B cell (primary cell): Measurements from ENCODE around the gene TSPAN31. TPM values are rescaled to one million over a fixed set of nuclear protein-coding genes. Genes with fewer than 3 reads are reported as not detected.
"Not testable (repeated sequence)": the region's sequence is repeated elsewhere in the genome, so short reads cannot be mapped to it uniquely, and the experiment has no call there.

ENCODE experiments used
- ATAC-seq: fragments of 200-7000 bp; cut with Tn5 transposase; one replicate; pipeline ENCODE4 v1.10.0; 2021; ENCODE audit warnings: low read depth, mild to moderate bottlenecking, moderate number of reproducible peaks, moderate library complexity
- CTCF ChIA-PET: fragments of 350-600 bp; sonication (Branson Sonifier 250); formaldehyde crosslinking; loops from one replicate; lab custom pipeline; 2021; ENCODE audit warnings: antibody characterized with exemption, inconsistent platforms; lab: Charles Lee
- POLR2A ChIA-PET: fragments of 350-600 bp; sonication (Branson Sonifier 250); formaldehyde crosslinking; loops from one replicate; lab custom pipeline; 2021; ENCODE audit warnings: antibody characterized with exemption; lab: Charles Lee
- DNase-seq: peaks from one replicate; pipeline ENCODE4 v3.0.0; 2013
- H2AFZ ChIP-seq: 2 replicates; pipeline ENCODE4 v1.6.1; 2012; ENCODE audit warnings: mild to moderate bottlenecking, low read depth, low read length; ENCODE audit not compliant: insufficient read depth, poor library complexity, severe bottlenecking
- H3K27ac ChIP-seq, 2 donors: 1 replicate in 1 of 2; 2 replicates in 1 of 2; pipeline ENCODE4 v1.5.1; 2012 to 2013; ENCODE audit warnings: low read length in 2 of 2, mild to moderate bottlenecking in 2 of 2, moderate library complexity in 1 of 2
- H3K27me3 ChIP-seq, 4 experiments: fragments of 200-600 bp in 1 of 4; sonication (generic) in 1 of 4; replicated peaks in 1 of 4; 1 replicate in 2 of 4; 2 replicates in 2 of 4; pipeline versions ENCODE4 v1.6.1 to v1.7.0; 2013 to 2016; ENCODE audit warnings: low read length in 3 of 4, mild to moderate bottlenecking in 2 of 4, mixed read lengths in 1 of 4, moderate library complexity in 1 of 4; ENCODE audit not compliant: insufficient read depth in 4 of 4, control insufficient read depth in 3 of 4; ENCODE audit errors: control extremely low read depth in 1 of 4
- H3K36me3 ChIP-seq, 2 experiments: replicated peaks in 1 of 2; 1 replicate in 1 of 2; 2 replicates in 1 of 2; pipeline versions ENCODE4 v1.6.1 to v1.7.1; 2013; ENCODE audit warnings: low read length in 1 of 2; ENCODE audit not compliant: insufficient read depth in 2 of 2, control insufficient read depth in 1 of 2; ENCODE audit errors: control extremely low read depth in 1 of 2, extremely low read depth in 1 of 2
- H3K4me1 ChIP-seq, 2 donors: fragments of 200-600 bp in 1 of 2; sonication (generic) in 1 of 2; 1 replicate in 1 of 2; 2 replicates in 1 of 2; pipeline versions ENCODE4 v1.5.1 to v1.6.1; 2013 to 2017; ENCODE audit warnings: low read length in 2 of 2; ENCODE audit not compliant: control insufficient read depth in 2 of 2, insufficient read depth in 2 of 2
- H3K4me2 ChIP-seq: replicated peaks from 2 replicates; pipeline ENCODE3; 2012; ENCODE audit warnings: mild to moderate bottlenecking, low read depth, low read length; ENCODE audit not compliant: poor library complexity, severe bottlenecking
- H3K4me3 ChIP-seq, 5 experiments: fragments of 200-600 bp in 1 of 5; sonication (generic) in 1 of 5; 1 replicate in 3 of 5; 2 replicates in 2 of 5; pipeline versions ENCODE4 v1.5.1 to v1.7.0; 2011 to 2016; ENCODE audit warnings: low read length in 4 of 5, mild to moderate bottlenecking in 4 of 5, low read depth in 2 of 5, control low read depth in 1 of 5, moderate library complexity in 1 of 5; ENCODE audit not compliant: insufficient read depth in 1 of 5; ENCODE audit errors: control extremely low read depth in 1 of 5, extremely low read depth in 1 of 5
- H3K79me2 ChIP-seq: fragments of 200-600 bp; sonication (generic); one replicate; pipeline ENCODE4 v1.6.0; 2016; ENCODE audit warnings: low read length; ENCODE audit not compliant: control insufficient read depth, insufficient read depth
- H3K9ac ChIP-seq: fragments of 200-600 bp; sonication (generic); 2 replicates; pipeline ENCODE4 v1.6.1; 2017; ENCODE audit warnings: mild to moderate bottlenecking, low read length, moderate library complexity
- H3K9me3 ChIP-seq, 3 donors: one replicate each; pipeline versions ENCODE4 v1.6.1 to v1.7.1; 2013; ENCODE audit warnings: low read length in 2 of 3; ENCODE audit not compliant: control insufficient read depth in 2 of 3, insufficient read depth in 1 of 3; ENCODE audit errors: control extremely low read depth in 1 of 3
- H4K20me1 ChIP-seq: 2 replicates; pipeline ENCODE4 v1.6.0; 2012; ENCODE audit warnings: mild to moderate bottlenecking, low read length; ENCODE audit not compliant: insufficient read depth, control insufficient read depth, poor library complexity, severe bottlenecking
- H3K27ac Mint-ChIP-seq: one replicate; pipeline ENCODE4 v1.8.0; 2021; ENCODE audit warnings: mixed read lengths
- H3K27me3 Mint-ChIP-seq: one replicate; pipeline ENCODE4 v1.8.0; 2021; ENCODE audit warnings: mixed read lengths
- H3K4me1 Mint-ChIP-seq: one replicate; pipeline ENCODE4 v1.8.0; 2021; ENCODE audit warnings: mixed read lengths
- H3K4me3 Mint-ChIP-seq: one replicate; pipeline ENCODE4 v1.8.0; 2021; ENCODE audit warnings: mixed read lengths
- H3K9me3 Mint-ChIP-seq: one replicate; pipeline ENCODE4 v1.8.0; 2022; ENCODE audit warnings: mixed read lengths; ENCODE audit not compliant: insufficient read depth
- CTCF ChIP-seq: fragments of 200-600 bp; IDR thresholded peaks from one replicate; pipeline ENCODE4 v1.8.0; 2022; ENCODE audit warnings: antibody characterized with exemption, mild to moderate bottlenecking
- EZH2 ChIP-seq: IDR thresholded peaks from 2 replicates; pipeline ENCODE4 v1.6.1; 2012; ENCODE audit warnings: borderline replicate concordance, low read depth, mild to moderate bottlenecking, moderate library complexity, low read length; ENCODE audit not compliant: insufficient read depth, poor library complexity, severe bottlenecking
- WGBS: methylation state at CpG from one replicate; pipeline ENCODE4 v1.1.5; 2013; ENCODE audit warnings: missing lambda C conversion rate; ENCODE audit not compliant: insufficient coverage; 5-methylcytosine and 5-hydroxymethylcytosine counted together
- intact Hi-C: fragments of 100-400 bp; cut with micrococcal nuclease; formaldehyde crosslinking; loops from one replicate; pipeline ENCODE4 v1.10.0; 2022
- polyA plus RNA-seq: library from polyadenylated mRNA; depleted of rRNA; stranded (reverse); fragments of >200 nt; gene quantifications from 2 replicates; pipeline ENCODE4 v1.2.3, GENCODE V29; 2012
- total RNA-seq, 2 donors: library from RNA; stranded (reverse); fragments of 120-200 nt in 1 of 2; gene quantifications; 1 replicate in 1 of 2; 2 replicates in 1 of 2; pipeline versions ENCODE4 v1.2.3 to v1.2.4, GENCODE V29; 2013 to 2022

Gene TSPAN31
- total and polyA plus RNA-seq, 2 donors (not counting 1 experiment from before 2014, with no cell fraction given) = 24.0 to 29.6 TPM

GRCh38 chr12:57771873-57772428 is 27.1 kb downstream of the TSPAN31 start, which contains the start of gene METTL1:
Gene METTL1, minus strand, starts transcription at chr12:57772105. Its CDS starts 22 bp downstream, at chr12:57772083.
- Histone ChIP-seq H3K79me2 (no peaks in the 10 kb centered on the region), H4K20me1 (no peaks in the 10 kb centered on the region), H3K4me1 (peaks cover 14 to 23% of the 10 kb centered on the region in 2 donors), H3K4me3 (peak within 1 kb of the TSS; percentile 70 to 96 (median 91)), H3K9me3 (no peaks in the 10 kb centered on the region), H3K27ac (peak within 1 kb of the TSS; percentile 59 to 81), H3K36me3 (no peaks in the 10 kb centered on the region), H3K9ac (peak within 1 kb of the TSS; percentile 93), H3K27me3 (peaks cover 0 to 8% (median 7%) of the 10 kb centered on the region in 4 experiments), H3K4me2 (peak within 1 kb of the TSS; percentile 94), H2AFZ (peak within 1 kb of the TSS; percentile 83)
- ATAC-seq = peak; percentile 91
- Mint-ChIP-seq H3K4me1 (peaks cover 15% of the 10 kb centered on the region), H3K27ac (peak within 1 kb of the TSS; percentile 91), H3K9me3 (no peaks in the 10 kb centered on the region), H3K4me3 (peak within 1 kb of the TSS; percentile 96), H3K27me3 (no peaks in the 10 kb centered on the region)
- WGBS = under 1% methylated on average over 26 of the region's 28 CpGs
- CTCF ChIA-PET = interaction anchor here (0.6 to 1.8 kb wide), 6 partner anchors 11 to 132 kb away, joined by 3 to 9 read pairs (median 4); partner anchors contain the start of gene TSFM
- peak; percentile 94 for DNase-seq
- POLR2A ChIA-PET = interaction anchor here (0.7 to 1.3 kb wide), 3 partner anchors 13 to 1737 kb away, joined by 3 to 5 read pairs (median 3); no protein-coding TSS in a partner anchor
- intact Hi-C loops = loop anchor here (1.0 kb wide), 3 partner anchors 10 to 75 kb away; partner anchors contain the start of genes CDK4 and TSFM
- TF ChIP-seq EZH2 = no peak

DNA sequence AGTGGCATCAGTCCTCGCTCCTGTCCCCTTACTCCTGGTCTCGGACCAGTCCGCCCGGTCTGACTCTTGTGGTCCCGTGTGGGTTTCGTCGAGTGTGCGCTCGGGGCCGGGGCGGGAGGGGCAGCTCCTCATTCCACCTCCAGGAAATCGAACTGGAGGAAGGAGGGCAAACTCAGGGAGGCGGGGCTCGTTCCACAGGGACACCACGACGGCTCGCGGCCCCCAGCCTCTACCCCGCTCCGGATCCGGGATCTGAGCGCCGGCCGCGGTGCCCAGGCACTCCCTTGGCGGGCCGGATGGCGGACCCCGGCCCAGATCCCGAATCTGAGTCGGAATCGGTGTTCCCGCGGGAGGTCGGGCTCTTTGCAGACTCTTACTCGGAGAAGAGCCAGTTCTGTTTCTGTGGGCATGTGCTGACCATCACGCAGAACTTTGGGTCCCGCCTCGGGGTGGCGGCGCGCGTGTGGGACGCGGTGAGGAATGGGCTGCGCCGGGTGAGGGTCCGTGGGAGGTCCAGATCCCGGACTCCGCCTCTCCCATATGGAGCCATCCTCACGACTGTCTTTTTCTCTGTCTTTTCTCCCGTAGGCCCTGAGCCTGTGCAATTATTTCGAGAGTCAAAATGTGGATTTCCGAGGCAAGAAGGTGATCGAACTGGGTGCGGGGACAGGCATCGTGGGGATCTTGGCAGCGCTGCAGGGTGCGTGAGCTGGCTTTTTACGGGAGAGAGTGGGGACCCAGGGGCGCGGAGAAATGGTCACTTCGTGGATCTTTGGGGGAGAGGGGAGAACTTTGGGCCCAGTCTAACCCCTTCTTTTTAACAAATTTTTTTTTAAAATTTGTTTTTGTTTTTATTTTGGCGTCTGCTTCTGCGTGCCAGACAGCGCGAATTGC is 27.8 kb downstream of the TSPAN31 start, which contains the start of gene EEF1AKMT3:
EEF1AKMT3 (plus strand) TSS at position 186 of the 894 bp plus-strand sequence; CDS start at position 297, 111 bp downstream.
- H3K27ac Mint-ChIP-seq = peak within 1 kb of the TSS; percentile 91
- Histone ChIP-seq H2AFZ (peak within 1 kb of the TSS; percentile 83), H3K9me3 (no peaks in the 10 kb centered on the region), H3K4me2 (peak within 1 kb of the TSS; percentile 94), H3K36me3 (no peaks in the 10 kb centered on the region), H3K79me2 (no peaks in the 10 kb centered on the region), H3K9ac (peak within 1 kb of the TSS; percentile 93), H3K4me1 (peaks cover 10 to 20% of the 10 kb centered on the region in 2 donors), H3K27ac (peak within 1 kb of the TSS; percentile 59 to 81), H3K4me3 (peak within 1 kb of the TSS; percentile 70 to 96 (median 91)), H4K20me1 (no peaks in the 10 kb centered on the region), H3K27me3 (peaks cover 0 to 1% (median under 1%) of the 10 kb centered on the region in 4 experiments)
- DNase-seq (no peak), ATAC-seq (peak; percentile 18)
- H3K9me3 Mint-ChIP-seq = no peaks in the 10 kb centered on the region
- intact Hi-C loops = loop anchor here (1.0 kb wide), 3 partner anchors 10 to 75 kb away; partner anchors contain the start of genes CDK4 and TSFM
- H3K4me3 Mint-ChIP-seq = peak within 1 kb of the TSS; percentile 96
- no peaks in the 10 kb centered on the region for H3K27me3 Mint-ChIP-seq
- 6% methylated on average over 64 of the region's 67 CpGs for WGBS
- CTCF ChIA-PET = interaction anchor here (0.6 to 1.8 kb wide), 6 partner anchors 11 to 131 kb away, joined by 3 to 9 read pairs (median 4); partner anchors contain the start of gene TSFM
- H3K4me1 Mint-ChIP-seq = peaks cover 14% of the 10 kb centered on the region
- POLR2A ChIA-PET = interaction anchor here (0.7 to 1.3 kb wide), 3 partner anchors 14 to 1737 kb away, joined by 3 to 5 read pairs (median 3); no protein-coding TSS in a partner anchor
- TF ChIP-seq EZH2 = no peak
- no peak for TF ChIP-seq CTCF

DNA sequence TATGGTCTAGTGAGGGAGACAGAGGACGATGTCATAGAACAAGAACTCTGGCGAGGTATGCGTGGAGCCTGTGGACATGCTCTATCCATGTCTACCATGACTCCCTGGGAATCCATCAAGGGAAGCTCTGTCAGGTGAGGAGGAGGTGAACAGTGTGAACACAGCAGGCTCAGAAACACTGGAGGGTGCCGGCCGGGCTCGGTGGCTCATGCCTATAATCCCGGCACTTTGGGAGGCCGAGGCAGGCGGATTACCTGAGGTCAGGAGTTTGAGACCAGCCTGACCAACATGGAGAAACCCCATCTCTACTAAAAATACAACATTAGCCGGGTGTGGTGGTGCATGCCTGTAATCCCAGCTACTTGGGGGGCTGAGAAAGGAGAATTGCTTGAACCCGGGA is 29.8 kb downstream of the TSPAN31 start:
- intact Hi-C loops, H3K9me3 ChIP-seq, H3K27ac Mint-ChIP-seq, H2AFZ ChIP-seq, H4K20me1 ChIP-seq, ATAC-seq, H3K9me3 Mint-ChIP-seq, H3K4me2 ChIP-seq, H3K9ac ChIP-seq, H3K27ac ChIP-seq, H3K79me2 ChIP-seq, H3K36me3 ChIP-seq, H3K4me3 ChIP-seq, H3K4me3 Mint-ChIP-seq, H3K27me3 ChIP-seq, H3K27me3 Mint-ChIP-seq: not testable (repeated sequence)
- 93% methylated on average over 6 of the region's 11 CpGs for WGBS
- ChIA-PET CTCF (interaction anchor here (0.7 to 3.1 kb wide), 3 partner anchors 9 to 132 kb away, joined by 3 to 11 read pairs (median 4); no protein-coding TSS in a partner anchor), POLR2A (interaction anchor here (0.7 kb wide), 1 partner anchor 15 kb away, joined by 4 read pairs; no protein-coding TSS in a partner anchor)
- peak; percentile 10 for DNase-seq
- peaks cover 10 to 20% of the 10 kb centered on the region in 2 donors for H3K4me1 ChIP-seq
- H3K4me1 Mint-ChIP-seq = peaks cover 14% of the 10 kb centered on the region
